GM19025 (cell line): ENCODE data around the gene TFF1.

ENCODE experiments used
- ATAC-seq: cut with Tn5 transposase; IDR thresholded peaks from one replicate; pipeline ENCODE4 v1.9.1; 2021; ENCODE audit warnings: mild to moderate bottlenecking, low read depth, moderate library complexity; ENCODE audit not compliant: unreplicated experiment

Gene TFF1

GRCh38 chr21:42384156-42384945 lies 18.0 kb upstream of the TFF1 start:
- no peak for ATAC-seq

GRCh38 chr21:42383331-42383730 lies 17.0 kb upstream of the TFF1 start:
- no peak for ATAC-seq

GRCh38 chr21:42382915-42383314 lies 16.6 kb upstream of the TFF1 start:
- ATAC-seq: no peak

- ATAC-seq: no peak
These were observed 15.1 kb upstream of the TFF1 start for GRCh38 chr21:42381347-42381984.

GRCh38 chr21:42379426-42380215 lies 13.3 kb upstream of the TFF1 start:
- no peak for ATAC-seq

GRCh38 chr21:42378418-42378817 lies 12.1 kb upstream of the TFF1 start:
- no peak for ATAC-seq

GRCh38 chr21:42377951-42378340 lies 11.6 kb upstream of the TFF1 start:
- no peak for ATAC-seq

GRCh38 chr21:42377211-42377950 lies 11.0 kb upstream of the TFF1 start:
- no peak for ATAC-seq

- ATAC-seq: no peak
These were observed 10.1 kb upstream of the TFF1 start for GRCh38 chr21:42376338-42376982.

GRCh38 chr21:42375966-42376337 lies 9.6 kb upstream of the TFF1 start:
- ATAC-seq: no peak

GRCh38 chr21:42375506-42375905 lies 9.2 kb upstream of the TFF1 start:
- no peak for ATAC-seq

GRCh38 chr21:42374864-42375499 lies 8.6 kb upstream of the TFF1 start:
- ATAC-seq: no peak

- ATAC-seq: no peak
These were observed 8.1 kb upstream of the TFF1 start for GRCh38 chr21:42374457-42374856.

- ATAC-seq: no peak
These were observed 7.6 kb upstream of the TFF1 start for GRCh38 chr21:42373908-42374455.

GRCh38 chr21:42373196-42373907 lies 7.0 kb upstream of the TFF1 start:
- ATAC-seq: no peak

- ATAC-seq: no peak
These were observed 4.7 kb upstream of the TFF1 start for GRCh38 chr21:42370894-42371654.

- ATAC-seq: no peak
These were observed 3.5 kb upstream of the TFF1 start for GRCh38 chr21:42369821-42370220.
